ENCODE data around the gene OR2K2. TPM values are rescaled to one million over a fixed set of nuclear protein-coding genes. Genes with fewer than 3 reads are reported as not detected.
"Not testable (repeated sequence)": the region's sequence is repeated elsewhere in the genome, so short reads cannot be mapped to it uniquely, and the experiment has no call there.

Gene OR2K2
- total RNA-seq: under 1 TPM in 4 of 8 experiments, not detected in 4; 0.17 to 0.66 (median 0.40) TPM

GRCh38 chr9:111330124-111330523 lies at the start of gene OR2K2:
Gene OR2K2, minus strand, starts transcription at chr9:111330224. Its CDS starts 1,791 bp downstream, at chr9:111328433.
- no peak for ATAC-seq (replicated peaks in 6 of 8)
- WGBS, 10 experiments: 54 to 98% (median 73%) methylated on average over 3 to 4 of the region's 4 CpGs
- H3K27ac ChIP-seq: no peak within 1 kb of the TSS
- in situ Hi-C loops (cut with MboI; ENCODE audit: low pct_unique_long_range_greater_than_20kb in 2 of 9, low sequenced_read_pairs in 9 of 9, unreplicated experiment in 9 of 9): no loop called here
- no peaks in the 10 kb centered on the region for H3K4me1 ChIP-seq (replicated peaks in 1 of 2)
- H3K4me3 ChIP-seq: no peak within 1 kb of the TSS

GRCh38 chr9:111375817-111376564 lies 46.0 kb upstream of the OR2K2 start:
- Histone ChIP-seq H3K27ac (no peak overlapping the region), H3K4me1 (replicated peaks in 1 of 2) (no peaks in the 10 kb centered on the region), H3K4me3 (no peak overlapping the region)
- in situ Hi-C loops (cut with MboI; ENCODE audit: low pct_unique_long_range_greater_than_20kb in 2 of 9, low sequenced_read_pairs in 9 of 9, unreplicated experiment in 9 of 9): no loop called here
- WGBS, 10 experiments: 67 to 100% (median 100%) methylated on average over 1 to 3 of the region's 3 CpGs
- ATAC-seq (replicated peaks in 6 of 8): no peak

GRCh38 chr9:111375062-111375461 lies 45.0 kb upstream of the OR2K2 start:
- WGBS, 10 experiments: 58 to 100% (median 87%) methylated on average over 1 to 2 of the region's 2 CpGs; no CpG with 5 or more reads in 1 of the 10 experiments
- no peak overlapping the region for H3K27ac ChIP-seq
- in situ Hi-C loops (cut with MboI; ENCODE audit: low pct_unique_long_range_greater_than_20kb in 2 of 9, low sequenced_read_pairs in 9 of 9, unreplicated experiment in 9 of 9): no loop called here
- no peak overlapping the region for H3K4me3 ChIP-seq
- ATAC-seq (replicated peaks in 6 of 8): no peak
- H3K4me1 ChIP-seq (replicated peaks in 1 of 2): no peaks in the 10 kb centered on the region

- WGBS, 10 experiments: 83 to 100% (median 96%) methylated on average over 1 to 6 of the region's 6 CpGs
- ATAC-seq (replicated peaks in 6 of 8): no peak
- H3K27ac ChIP-seq: no peak overlapping the region
- H3K4me3 ChIP-seq: no peak overlapping the region
- H3K4me1 ChIP-seq (replicated peaks in 1 of 2): no peaks in the 10 kb centered on the region
- in situ Hi-C loops (cut with MboI; ENCODE audit: low pct_unique_long_range_greater_than_20kb in 2 of 9, low sequenced_read_pairs in 9 of 9, unreplicated experiment in 9 of 9): no loop called here
These were observed 42.3 kb upstream of the OR2K2 start for GRCh38 chr9:111372297-111372696.

GRCh38 chr9:111366978-111367377 lies 37.0 kb upstream of the OR2K2 start:
- H3K27ac ChIP-seq: no peak overlapping the region
- 7 to 100% (median 96%) methylated on average over 1 of the region's 1 CpG; no CpG with 5 or more reads in 2 of the 10 experiments for WGBS, 10 experiments
- no peak overlapping the region for H3K4me3 ChIP-seq
- H3K4me1 ChIP-seq (replicated peaks in 1 of 2): no peaks in the 10 kb centered on the region
- in situ Hi-C loops (cut with MboI; ENCODE audit: low pct_unique_long_range_greater_than_20kb in 2 of 9, low sequenced_read_pairs in 9 of 9, unreplicated experiment in 9 of 9): no loop called here
- ATAC-seq (replicated peaks in 6 of 8): no peak

GRCh38 chr9:111362526-111362925 lies 32.5 kb upstream of the OR2K2 start:
- no peaks in the 10 kb centered on the region for H3K4me1 ChIP-seq (replicated peaks in 1 of 2)
- no peak for ATAC-seq (replicated peaks in 6 of 8)
- in situ Hi-C loops (cut with MboI; ENCODE audit: low pct_unique_long_range_greater_than_20kb in 2 of 9, low sequenced_read_pairs in 9 of 9, unreplicated experiment in 9 of 9): no loop called here
- H3K27ac ChIP-seq: no peak overlapping the region
- 17 to 100% (median 85%) methylated on average over 2 to 5 of the region's 5 CpGs for WGBS, 10 experiments
- H3K4me3 ChIP-seq: no peak overlapping the region

- Histone ChIP-seq H3K4me3 (no peak overlapping the region), H3K4me1 (replicated peaks in 1 of 2) (no peaks in the 10 kb centered on the region), H3K27ac (no peak overlapping the region)
- in situ Hi-C loops (cut with MboI; ENCODE audit: low pct_unique_long_range_greater_than_20kb in 2 of 9, low sequenced_read_pairs in 9 of 9, unreplicated experiment in 9 of 9): no loop called here
- no peak for ATAC-seq (replicated peaks in 6 of 8)
- WGBS, 10 experiments: 81 to 100% (median 100%) methylated on average over 2 of the region's 2 CpGs; no CpG with 5 or more reads in 3 of the 10 experiments
These were observed 30.9 kb upstream of the OR2K2 start for GRCh38 chr9:111360881-111361280.

- Histone ChIP-seq H3K4me1 (replicated peaks in 1 of 2) (no peaks in the 10 kb centered on the region), H3K4me3 (no peak overlapping the region), H3K27ac (no peak overlapping the region)
- 0 to 95% (median 84%) methylated on average over 2 to 11 of the region's 11 CpGs for WGBS, 10 experiments
- in situ Hi-C loops (cut with MboI; ENCODE audit: low pct_unique_long_range_greater_than_20kb in 2 of 9, low sequenced_read_pairs in 9 of 9, unreplicated experiment in 9 of 9): no loop called here
- peak in 3 of 8 experiments; percentile 43 to 89 (median 79) for ATAC-seq (replicated peaks in 6 of 8)
These were observed 26.6 kb upstream of the OR2K2 start for GRCh38 chr9:111356481-111357244.

GRCh38 chr9:111352545-111352944 lies 22.5 kb upstream of the OR2K2 start:
- Histone ChIP-seq H3K27ac (no peak overlapping the region), H3K4me3 (no peak overlapping the region), H3K4me1 (replicated peaks in 1 of 2) (no peaks in the 10 kb centered on the region)
- no peak for ATAC-seq (replicated peaks in 6 of 8)
- in situ Hi-C loops (cut with MboI; ENCODE audit: low pct_unique_long_range_greater_than_20kb in 2 of 9, low sequenced_read_pairs in 9 of 9, unreplicated experiment in 9 of 9): no loop called here
- WGBS, 10 experiments: 71 to 100% (median 100%) methylated on average over 1 to 2 of the region's 2 CpGs

- Histone ChIP-seq H3K27ac (no peak overlapping the region), H3K4me3 (no peak overlapping the region), H3K4me1 (replicated peaks in 1 of 2) (no peaks in the 10 kb centered on the region)
- no peak for ATAC-seq (replicated peaks in 6 of 8)
- in situ Hi-C loops (cut with MboI; ENCODE audit: low pct_unique_long_range_greater_than_20kb in 2 of 9, low sequenced_read_pairs in 9 of 9, unreplicated experiment in 9 of 9): no loop called here
These were observed 20.5 kb upstream of the OR2K2 start for GRCh38 chr9:111350556-111350955.

- ATAC-seq (replicated peaks in 6 of 8): no peak
- Histone ChIP-seq H3K4me3 (no peak overlapping the region), H3K4me1 (replicated peaks in 1 of 2) (no peaks in the 10 kb centered on the region), H3K27ac (no peak overlapping the region)
- in situ Hi-C loops (cut with MboI; ENCODE audit: low pct_unique_long_range_greater_than_20kb in 2 of 9, low sequenced_read_pairs in 9 of 9, unreplicated experiment in 9 of 9): no loop called here
- 42 to 100% (median 86%) methylated on average over 1 to 5 of the region's 5 CpGs for WGBS, 10 experiments
These were observed 19.7 kb upstream of the OR2K2 start for GRCh38 chr9:111349766-111350165.

- Histone ChIP-seq H3K4me1 (replicated peaks in 1 of 2) (no peaks in the 10 kb centered on the region), H3K4me3 (no peak overlapping the region), H3K27ac (no peak overlapping the region)
- 0 to 79% (median 65%) methylated on average over 1 to 4 of the region's 4 CpGs for WGBS, 10 experiments
- in situ Hi-C loops (cut with MboI; ENCODE audit: low pct_unique_long_range_greater_than_20kb in 2 of 9, low sequenced_read_pairs in 9 of 9, unreplicated experiment in 9 of 9): no loop called here
- no peak for ATAC-seq (replicated peaks in 6 of 8)
These were observed 18.8 kb upstream of the OR2K2 start for GRCh38 chr9:111348821-111349271.

GRCh38 chr9:111334318-111334863 lies 4.4 kb upstream of the OR2K2 start:
- H3K4me3 ChIP-seq; H3K27ac ChIP-seq; H3K4me1 ChIP-seq (replicated peaks in 1 of 2); ATAC-seq (replicated peaks in 6 of 8); in situ Hi-C loops (cut with MboI; ENCODE audit: low pct_unique_long_range_greater_than_20kb in 2 of 9, low sequenced_read_pairs in 9 of 9, unreplicated experiment in 9 of 9): not testable (repeated sequence)
- WGBS, 10 experiments: 71 to 100% (median 100%) methylated on average over 1 to 2 of the region's 5 CpGs; no CpG with 5 or more reads in 5 of the 10 experiments

Data from motor neuron (in vitro differentiated cells).